OCI-LY1 (cell line): ENCODE measurements around the gene C19orf73.

Experiments
- H2AFZ ChIP-seq: fragments of 200-600 bp; sonication (generic), shearing (Covaris generic); 2 replicates; pipeline ENCODE4 v1.6.0; 2014; ENCODE audit warnings: antibody characterized with exemption, mild to moderate bottlenecking, low read length
- H3F3A ChIP-seq: fragments of 200-600 bp; sonication (generic), shearing (Covaris generic); 2 replicates; pipeline ENCODE4 v1.6.0; 2014; ENCODE audit warnings: mild to moderate bottlenecking, antibody characterized with exemption, low read length, moderate library complexity; ENCODE audit not compliant: insufficient read depth
- H3K27ac ChIP-seq: fragments of 200-600 bp; sonication (generic); 2 replicates; pipeline ENCODE4 v1.5.1; 2014; ENCODE audit warnings: low read length, mixed run types, mild to moderate bottlenecking, low read depth; ENCODE audit not compliant: poor library complexity, severe bottlenecking
- H3K27me3 ChIP-seq: fragments of 200-600 bp; sonication (generic); 2 replicates; pipeline ENCODE4 v1.6.0; 2014; ENCODE audit warnings: antibody characterized with exemption, mild to moderate bottlenecking, low read length, moderate library complexity; ENCODE audit not compliant: insufficient read depth
- H3K36me3 ChIP-seq: fragments of 200-600 bp; sonication (generic); 2 replicates; pipeline ENCODE4 v1.6.1; 2014; ENCODE audit warnings: mild to moderate bottlenecking, antibody characterized with exemption, low read length, moderate library complexity, mixed read lengths; ENCODE audit not compliant: insufficient read depth
- H3K4me1 ChIP-seq: fragments of 200-600 bp; sonication (generic); 2 replicates; pipeline ENCODE4 v1.5.1; 2014; ENCODE audit warnings: mild to moderate bottlenecking, low read length, moderate library complexity; ENCODE audit not compliant: insufficient read depth, severe bottlenecking
- H3K4me2 ChIP-seq: fragments of 200-600 bp; sonication (generic), shearing (Covaris generic); 2 replicates; pipeline ENCODE4 v1.6.1; 2014; ENCODE audit warnings: low read length
- H3K4me3 ChIP-seq: fragments of 200-600 bp; sonication (generic); 2 replicates; pipeline ENCODE4 v1.5.1; 2014; ENCODE audit warnings: low read length, low read depth, mild to moderate bottlenecking, mixed read lengths; ENCODE audit not compliant: poor library complexity, severe bottlenecking
- H3K79me2 ChIP-seq: fragments of 200-600 bp; shearing (Covaris generic); 2 replicates; pipeline ENCODE4 v1.6.1; 2016; ENCODE audit warnings: mixed run types, low read length, mixed read lengths; ENCODE audit not compliant: insufficient read depth
- H3K9ac ChIP-seq: fragments of 200-600 bp; sonication (generic), shearing (Covaris generic); 2 replicates; pipeline ENCODE4 v1.6.1; 2014; ENCODE audit warnings: mild to moderate bottlenecking, low read length, mixed read lengths
- H3K9me2 ChIP-seq: fragments of 200-600 bp; sonication (generic), shearing (Covaris generic); 2 replicates; pipeline ENCODE4 v1.6.1; 2014; ENCODE audit warnings: low read depth, mild to moderate bottlenecking, low read length, mixed read lengths
- H3K9me3 ChIP-seq: fragments of 200-600 bp; shearing (Covaris generic); 2 replicates; pipeline ENCODE4 v1.6.1; 2014; ENCODE audit warnings: low read length, mixed read lengths
- H4K20me1 ChIP-seq: fragments of 200-600 bp; sonication (generic), shearing (Covaris generic); 2 replicates; pipeline ENCODE4 v1.6.0; 2016; ENCODE audit warnings: mild to moderate bottlenecking, low read length; ENCODE audit not compliant: insufficient read depth
- EZH2 ChIP-seq: fragments of 200-600 bp; sonication (generic), shearing (Covaris generic); IDR thresholded peaks from 2 replicates; pipeline ENCODE4 v1.8.0; 2017; ENCODE audit warnings: borderline replicate concordance, mixed run types, mild to moderate bottlenecking, antibody characterized with exemption, low read length, moderate library complexity, mixed read lengths
- TF ChIP-seq, protein P1 (sequence below): fragments of 200-600 bp; sonication (generic), shearing (Covaris generic); IDR thresholded peaks from 2 replicates; pipeline ENCODE4 v1.5.1; 2017; ENCODE audit warnings: mild to moderate bottlenecking, antibody characterized with exemption, low read length, moderate library complexity, mixed read lengths

Gene C19orf73

DNA sequence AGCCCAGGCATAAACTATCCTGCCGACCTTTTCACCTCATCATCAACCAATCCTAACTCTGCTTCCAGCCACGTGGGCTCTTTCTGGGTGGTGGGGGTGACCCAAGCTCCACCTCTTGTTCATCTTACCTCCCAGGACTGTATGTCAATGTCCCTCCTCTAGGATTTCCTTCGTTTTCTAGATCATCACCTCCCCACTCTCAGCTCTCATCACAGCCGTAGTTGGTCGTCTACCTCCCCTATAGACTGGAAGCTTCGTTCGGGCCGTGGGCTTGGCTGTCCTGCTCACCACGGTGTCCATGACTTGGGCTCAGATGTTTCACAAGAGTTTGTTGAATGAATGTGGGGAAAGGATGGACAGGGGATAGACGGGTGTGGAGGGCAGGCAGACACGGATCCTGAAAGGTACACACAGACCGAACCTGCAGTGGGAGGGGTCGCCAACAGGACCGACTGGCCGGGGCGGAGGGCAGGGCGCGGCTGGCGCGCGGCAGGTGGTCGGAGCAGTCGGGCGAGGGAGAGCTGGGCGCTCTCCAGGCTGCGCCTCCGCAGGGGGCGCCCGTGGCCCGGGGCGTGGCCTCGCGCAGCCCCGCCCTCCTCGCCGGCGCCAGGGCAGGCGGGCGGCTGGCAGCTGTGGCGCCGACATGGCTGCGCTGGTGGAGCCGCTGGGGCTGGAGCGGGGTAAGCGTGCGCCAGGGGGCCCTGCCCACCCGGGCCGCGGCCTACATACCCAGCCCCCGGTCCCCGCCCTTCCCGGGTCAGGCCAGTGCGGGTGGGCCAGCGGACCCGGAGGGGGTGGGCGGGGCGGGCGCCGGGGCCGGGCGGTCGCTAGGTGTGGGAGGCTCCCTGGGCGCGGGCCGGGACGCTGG, 4.9 kb downstream of the C19orf73 start, which contains the start of gene LIN7B:
Gene LIN7B (plus strand): TSS at position 609 of the 868 bp plus-strand sequence. CDS start 35 bp downstream, at position 644.
- H3K9me2 ChIP-seq = no peaks in the 10 kb centered on the region
- no peak within 1 kb of the TSS for H3K27ac ChIP-seq
- no peaks in the 10 kb centered on the region for H3K27me3 ChIP-seq
- H3K36me3 ChIP-seq = peaks cover 8% of the 10 kb centered on the region; the same call in 1 of the 2 replicates
- H3K9ac ChIP-seq = peak within 1 kb of the TSS; percentile 53; the same call in 1 of the 2 replicates
- H3K4me3 ChIP-seq = peak within 1 kb of the TSS; percentile 65
- no peaks in the 10 kb centered on the region for H4K20me1 ChIP-seq
- H2AFZ ChIP-seq = no peak within 1 kb of the TSS
- H3K9me3 ChIP-seq = no peaks in the 10 kb centered on the region
- 0 out of 2 replicates have a peak, but pooled peaks cover 4% of the 10 kb centered on the region for H3F3A ChIP-seq
- H3K79me2 ChIP-seq = no peaks in the 10 kb centered on the region
- TF ChIP-seq, protein P1, sequence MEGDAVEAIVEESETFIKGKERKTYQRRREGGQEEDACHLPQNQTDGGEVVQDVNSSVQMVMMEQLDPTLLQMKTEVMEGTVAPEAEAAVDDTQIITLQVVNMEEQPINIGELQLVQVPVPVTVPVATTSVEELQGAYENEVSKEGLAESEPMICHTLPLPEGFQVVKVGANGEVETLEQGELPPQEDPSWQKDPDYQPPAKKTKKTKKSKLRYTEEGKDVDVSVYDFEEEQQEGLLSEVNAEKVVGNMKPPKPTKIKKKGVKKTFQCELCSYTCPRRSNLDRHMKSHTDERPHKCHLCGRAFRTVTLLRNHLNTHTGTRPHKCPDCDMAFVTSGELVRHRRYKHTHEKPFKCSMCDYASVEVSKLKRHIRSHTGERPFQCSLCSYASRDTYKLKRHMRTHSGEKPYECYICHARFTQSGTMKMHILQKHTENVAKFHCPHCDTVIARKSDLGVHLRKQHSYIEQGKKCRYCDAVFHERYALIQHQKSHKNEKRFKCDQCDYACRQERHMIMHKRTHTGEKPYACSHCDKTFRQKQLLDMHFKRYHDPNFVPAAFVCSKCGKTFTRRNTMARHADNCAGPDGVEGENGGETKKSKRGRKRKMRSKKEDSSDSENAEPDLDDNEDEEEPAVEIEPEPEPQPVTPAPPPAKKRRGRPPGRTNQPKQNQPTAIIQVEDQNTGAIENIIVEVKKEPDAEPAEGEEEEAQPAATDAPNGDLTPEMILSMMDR = peak; percentile 49
- no peak for TF ChIP-seq EZH2
- H3K4me1 ChIP-seq = peaks cover 21% of the 10 kb centered on the region
- H3K4me2 ChIP-seq = peak within 1 kb of the TSS; percentile 85

- H3K4me1 ChIP-seq = peaks cover 10% of the 10 kb centered on the region
- H3K4me3 ChIP-seq = no peak overlapping the region
- no peak for TF ChIP-seq EZH2
- TF ChIP-seq, protein P1 = no peak
These were observed 7.5 kb downstream of the C19orf73 start for GRCh38 chr19:49111218-49111998.

GRCh38 chr19:49110567-49110966, 8.4 kb downstream of the C19orf73 start:
- TF ChIP-seq, protein P1 = no peak
- TF ChIP-seq EZH2 = no peak
- H4K20me1 ChIP-seq = no peaks in the 10 kb centered on the region
- no peak overlapping the region for H3K4me2 ChIP-seq
- H3K27me3 ChIP-seq = no peaks in the 10 kb centered on the region
- no peaks in the 10 kb centered on the region for H3K9me2 ChIP-seq
- no peak overlapping the region for H3K4me3 ChIP-seq
- H3K27ac ChIP-seq = no peak overlapping the region
- no peak overlapping the region for H2AFZ ChIP-seq
- no peak overlapping the region for H3K9ac ChIP-seq
- H3K36me3 ChIP-seq = peaks cover 42% of the 10 kb centered on the region
- peaks cover 7% of the 10 kb centered on the region; the same call in 1 of the 2 replicates for H3F3A ChIP-seq
- no peaks in the 10 kb centered on the region for H3K9me3 ChIP-seq
- H3K79me2 ChIP-seq = no peaks in the 10 kb centered on the region
- peaks cover 10% of the 10 kb centered on the region for H3K4me1 ChIP-seq

More at GRCh38 chr19:49111218-49111998, 7.5 kb downstream of the C19orf73 start:
- Histone ChIP-seq H3K36me3 (peaks cover 34% of the 10 kb centered on the region), H2AFZ (no peak overlapping the region), H3K27me3 (no peaks in the 10 kb centered on the region), H3K27ac (no peak overlapping the region), H3K9ac (no peak overlapping the region), H3K4me2 (no peak overlapping the region), H3K9me3 (no peaks in the 10 kb centered on the region), H3F3A (0 out of 2 replicates have a peak, but pooled peaks cover 4% of the 10 kb centered on the region), H3K79me2 (no peaks in the 10 kb centered on the region), H3K9me2 (no peaks in the 10 kb centered on the region), H4K20me1 (no peaks in the 10 kb centered on the region)
